H1 (cell line): ENCODE results near the gene BICDL1. TPM values are rescaled to one million over a fixed set of nuclear protein-coding genes. Genes with fewer than 3 reads are reported as not detected.
A peak's percentile ranks its signal among the peaks of the same experiment; 100 is the strongest.

Source experiments
- CTCF ChIA-PET: fragments of 300-600 bp; sonication (Branson Sonifier 250); formaldehyde crosslinking; loops from one replicate; lab custom pipeline; 2021; ENCODE audit not compliant: partially characterized antibody; lab: Charles Lee
- POLR2A ChIA-PET: fragments of 300-600 bp; sonication (Branson Sonifier 250); formaldehyde crosslinking; loops from one replicate; lab custom pipeline; 2021; ENCODE audit warnings: inconsistent platforms; ENCODE audit not compliant: partially characterized antibody; lab: Charles Lee
- DNase-seq, 2 experiments: peaks; one replicate each; pipeline versions ENCODE4 v3.0.0 to v3.0.0-alpha.2; 2010 to 2022; ENCODE audit warnings: low spot score in 2 of 2, low read depth in 1 of 2, mixed read lengths in 1 of 2
- FAIRE-seq: peaks from 2 replicates; lab custom pipeline; 2011; peaks lifted over from hg19 to GRCh38; lab: Jason Lieb, UNC
- H2AFZ ChIP-seq: 2 replicates; pipeline ENCODE4 v1.8.1; 2012; ENCODE audit warnings: low read length, inconsistent platforms
- H2AK5ac ChIP-seq: 2 replicates; pipeline ENCODE4 v1.6.1; 2013; ENCODE audit warnings: low read depth, low read length
- H2BK120ac ChIP-seq: replicated peaks from 2 replicates; pipeline ENCODE3; 2013; ENCODE audit warnings: low read depth, low read length, inconsistent platforms
- H2BK12ac ChIP-seq: 2 replicates; pipeline ENCODE4 v1.6.1; 2013; ENCODE audit warnings: low read depth, low read length
- H2BK15ac ChIP-seq: 2 replicates; pipeline ENCODE4 v1.6.1; 2013; ENCODE audit warnings: low read length
- H2BK20ac ChIP-seq: 2 replicates; pipeline ENCODE4 v1.6.1; 2013; ENCODE audit warnings: low read length
- H2BK5ac ChIP-seq: 2 replicates; pipeline ENCODE4 v1.6.1; 2013; ENCODE audit warnings: low read depth, low read length
- H3K14ac ChIP-seq: 2 replicates; pipeline ENCODE4 v1.6.1; 2013; ENCODE audit warnings: inconsistent platforms; ENCODE audit not compliant: insufficient read length
- H3K18ac ChIP-seq: 2 replicates; pipeline ENCODE4 v1.6.1; 2013; ENCODE audit warnings: low read length; ENCODE audit errors: extremely low read depth
- H3K23ac ChIP-seq: 2 replicates; pipeline ENCODE4 v1.6.1; 2013; ENCODE audit warnings: inconsistent platforms; ENCODE audit not compliant: insufficient read length
- H3K23me2 ChIP-seq: 2 replicates; pipeline ENCODE4 v1.6.1; 2013; ENCODE audit warnings: low read depth, low read length
- H3K27ac ChIP-seq: 2 replicates; pipeline ENCODE4 v1.6.1; 2011; ENCODE audit warnings: low read depth, low read length, inconsistent platforms
- H3K27me3 ChIP-seq, 4 experiments: replicated peaks in 1 of 4; 1 replicate in 1 of 4; 2 replicates in 3 of 4; pipeline versions ENCODE4 v1.6.1 to v1.8.1; 2011 to 2013; ENCODE audit warnings: low read length in 3 of 4, mild to moderate bottlenecking in 3 of 4, inconsistent platforms in 2 of 4, mixed read lengths in 2 of 4, moderate library complexity in 1 of 4; ENCODE audit not compliant: control insufficient read depth in 3 of 4, insufficient read depth in 3 of 4; ENCODE audit errors: extremely low read depth in 1 of 4
- H3K36me3 ChIP-seq, 4 experiments: 2 replicates each; pipeline versions ENCODE4 v1.6.1 to v1.8.1; 2011 to 2013; ENCODE audit warnings: mild to moderate bottlenecking in 4 of 4, low read length in 3 of 4, moderate library complexity in 2 of 4, control low read depth in 1 of 4, inconsistent platforms in 1 of 4; ENCODE audit not compliant: insufficient read depth in 4 of 4, control insufficient read depth in 2 of 4
- H3K4ac ChIP-seq: replicated peaks from 2 replicates; pipeline ENCODE3; 2013; ENCODE audit warnings: low read length, low read depth, mixed read lengths, inconsistent platforms; ENCODE audit not compliant: insufficient read length
- H3K4me1 ChIP-seq, 4 experiments: replicated peaks in 1 of 4; 1 replicate in 1 of 4; 2 replicates in 3 of 4; pipeline versions ENCODE4 v1.6.1 to v1.8.1; 2011 to 2013; ENCODE audit warnings: low read length in 3 of 4, inconsistent platforms in 2 of 4, mixed read lengths in 1 of 4; ENCODE audit not compliant: insufficient read depth in 4 of 4, control insufficient read depth in 3 of 4
- H3K4me2 ChIP-seq, 2 experiments: 2 replicates each; pipeline versions ENCODE4 v1.6.1 to v1.8.1; 2011 to 2013; ENCODE audit warnings: low read depth in 2 of 2, low read length in 2 of 2, control low read depth in 1 of 2, inconsistent platforms in 1 of 2, mild to moderate bottlenecking in 1 of 2; ENCODE audit not compliant: insufficient read depth in 1 of 2
- H3K4me3 ChIP-seq, 4 experiments: fragments of 200-600, 300-600 bp in 1 of 4; sonication (generic), shearing (Covaris generic), sonication (Bioruptor Twin) in 1 of 4; 2 replicates each; pipeline versions ENCODE4 v1.5.1 to v1.8.1; 2011 to 2016; ENCODE audit warnings: low read length in 4 of 4, low read depth in 3 of 4, control low read depth in 2 of 4, inconsistent platforms in 2 of 4, mild to moderate bottlenecking in 2 of 4, mixed read lengths in 1 of 4, moderate library complexity in 1 of 4; ENCODE audit not compliant: insufficient read depth in 2 of 4; ENCODE audit errors: extremely low read depth in 1 of 4
- H3K56ac ChIP-seq: replicated peaks from 2 replicates; pipeline ENCODE3; 2013; ENCODE audit warnings: low read depth, mild to moderate bottlenecking, mixed read lengths, low read length, inconsistent platforms; ENCODE audit not compliant: insufficient read length
- H3K79me1 ChIP-seq: 2 replicates; pipeline ENCODE4 v1.6.1; 2013; ENCODE audit warnings: low read depth, low read length, control low read depth
- H3K79me2 ChIP-seq, 2 experiments: 2 replicates each; pipeline versions ENCODE4 v1.6.1 to v1.8.1; 2012 to 2013; ENCODE audit warnings: low read length in 2 of 2, mild to moderate bottlenecking in 2 of 2, inconsistent platforms in 1 of 2; ENCODE audit not compliant: insufficient read depth in 2 of 2, control insufficient read depth in 1 of 2
- H3K9ac ChIP-seq, 4 experiments: replicated peaks in 1 of 4; 1 replicate in 1 of 4; 2 replicates in 3 of 4; pipeline versions ENCODE4 v1.6.1 to v1.8.1; 2011 to 2013; ENCODE audit warnings: low read depth in 3 of 4, low read length in 3 of 4, control low read depth in 2 of 4, mild to moderate bottlenecking in 2 of 4, moderate library complexity in 2 of 4, inconsistent platforms in 1 of 4; ENCODE audit errors: extremely low read depth in 1 of 4
- H3K9me3 ChIP-seq, 2 experiments: 2 replicates each; pipeline versions ENCODE4 v1.6.1 to v1.8.1; 2012 to 2013; ENCODE audit warnings: mild to moderate bottlenecking in 2 of 2, moderate library complexity in 2 of 2, control low read depth in 1 of 2, inconsistent platforms in 1 of 2, low read depth in 1 of 2, low read length in 1 of 2, mixed read lengths in 1 of 2; ENCODE audit not compliant: insufficient read depth in 2 of 2
- H4K20me1 ChIP-seq, 2 experiments: replicated peaks in 1 of 2; 2 replicates each; pipeline versions ENCODE3 to v1.8.1; 2011 to 2013; ENCODE audit warnings: inconsistent platforms in 2 of 2, low read length in 2 of 2, mild to moderate bottlenecking in 1 of 2; ENCODE audit not compliant: insufficient read depth in 2 of 2, control insufficient read depth in 1 of 2
- H4K5ac ChIP-seq: 2 replicates; pipeline ENCODE4 v1.6.1; 2013; ENCODE audit warnings: low read length, low read depth, mixed read lengths, inconsistent platforms; ENCODE audit not compliant: insufficient read length
- H4K8ac ChIP-seq: 2 replicates; pipeline ENCODE4 v1.8.0; 2013; ENCODE audit warnings: mild to moderate bottlenecking, moderate library complexity, low read length, inconsistent platforms; ENCODE audit not compliant: insufficient read depth; ENCODE audit errors: extremely low read depth
- H4K91ac ChIP-seq: replicated peaks from 2 replicates; pipeline ENCODE3; 2013; ENCODE audit warnings: low read length, mixed read lengths, inconsistent platforms; ENCODE audit not compliant: insufficient read length
- ASH2L ChIP-seq: fragments of 200-600, 300-600 bp; sonication (generic); IDR thresholded peaks from one replicate; pipeline ENCODE4 v1.7.1; 2017; ENCODE audit warnings: low read length
- ATF3 ChIP-seq: IDR thresholded peaks from 2 replicates; pipeline ENCODE4 v1.6.1; 2011; ENCODE audit warnings: low read depth, mild to moderate bottlenecking, low read length; ENCODE audit not compliant: insufficient read depth
- E2F6 ChIP-seq: IDR thresholded peaks from 2 replicates; pipeline ENCODE4 v1.6.1; 2012; ENCODE audit warnings: inconsistent platforms
- JUND ChIP-seq: IDR thresholded peaks from 2 replicates; pipeline ENCODE4 v1.6.1; 2011; ENCODE audit warnings: mild to moderate bottlenecking, improper control_type of control experiment, low read length
- NRF1 ChIP-seq: IDR thresholded peaks from 2 replicates; pipeline ENCODE4 v1.6.1; 2011; ENCODE audit warnings: mild to moderate bottlenecking, low read depth, low read length, improper control_type of control experiment
- PHF8 ChIP-seq: fragments of 200-600 bp; sonication (generic); conservative IDR thresholded peaks from 2 replicates; pipeline ENCODE4 v1.7.1; 2012; ENCODE audit warnings: low read depth, mild to moderate bottlenecking, inconsistent platforms, low read length, moderate library complexity
- RBBP5 ChIP-seq: IDR thresholded peaks from 2 replicates; pipeline ENCODE4 v1.7.1; 2012; ENCODE audit warnings: low read depth, mild to moderate bottlenecking, inconsistent platforms, low read length, moderate library complexity, borderline replicate concordance
- SRF ChIP-seq: IDR thresholded peaks from 2 replicates; pipeline ENCODE4 v1.6.1; 2011; ENCODE audit warnings: mild to moderate bottlenecking, low read depth, low read length, moderate library complexity
- TAF1 ChIP-seq: IDR thresholded peaks from 2 replicates; pipeline ENCODE4 v1.6.1; 2011; ENCODE audit warnings: mild to moderate bottlenecking, low read depth, low read length
- WGBS, 2 experiments: shearing (Covaris generic) in 1 of 2; methylation state at CpG; one replicate each; pipeline versions ENCODE4 v1.1.6 to v1.1.7; 2013 to 2015; ENCODE audit warnings: low lambda C conversion rate in 2 of 2, mixed read lengths in 2 of 2, inconsistent platforms in 1 of 2, low coverage in 1 of 2, missing lambda C conversion rate in 1 of 2; ENCODE audit not compliant: insufficient replicate concordance in 2 of 2, insufficient coverage in 1 of 2, insufficient read length in 1 of 2; ENCODE audit errors: extremely low coverage in 1 of 2, missing lambda C conversion rate in 1 of 2; 5-methylcytosine and 5-hydroxymethylcytosine counted together
- polyA plus RNA-seq, 7 experiments: library from polyadenylated mRNA; depleted of rRNA in 3 of 7; stranded (reverse) in 5 of 7; unstranded in 2 of 7; fragments of >200 nt in 5 of 7; fragments of 200-250 nt in 2 of 7; gene quantifications; 1 replicate in 5 of 7; 2 replicates in 1 of 7; 4 replicates in 1 of 7; pipeline versions ENCODE4 v1.2.1 to v1.2.3, GENCODE V29; 2011 to 2013; ENCODE audit warnings: missing spikeins in 2 of 7, mixed read lengths in 2 of 7
- total RNA-seq: library from RNA; stranded (reverse); fragmentation: NEBNext Ultra II Directional; extraction: Animal tissue kit (Norgen Biotek cat#: 25700); gene quantifications from 2 replicates; pipeline ENCODE4 v1.2.1, GENCODE V29; 2021

BICDL1 gene
- total and polyA plus RNA-seq, 2 of the 8 experiments (the other 6 are each of a cell fraction or from before 2014, with no cell fraction given) = 17.2 to 25.9 TPM

- FAIRE-seq = no peak
- Histone ChIP-seq H3K4me1 (peaks cover 5 to 14% (median 9%) of the 10 kb centered on the region in 4 experiments; a peak in 6 of 7 replicates), H2AFZ (no peak overlapping the region), H2AK5ac (no peak overlapping the region), H3K18ac (peak overlapping the region; percentile 93), H3K4me2 (peak overlapping the region; percentile 75 to 90), H3K27me3 (no peaks in the 10 kb centered on the region), H4K91ac (no peak overlapping the region), H3K36me3 (peaks cover 0 to 4% (median 2%) of the 10 kb centered on the region in 4 experiments; a peak in 2 of 8 replicates), H3K79me1 (peaks cover 21% of the 10 kb centered on the region), H2BK15ac (no peak overlapping the region; the same call in 1 of the 2 replicates), H3K9me3 (no peaks in the 10 kb centered on the region), H4K8ac (peak overlapping the region; percentile 25), H3K27ac (no peak overlapping the region; the same call in 1 of the 2 replicates), H2BK12ac (0 out of 2 replicates have a peak overlapping the region, but pooled peaks have one; percentile 39), H4K5ac (peak overlapping the region; percentile 96), H3K23ac (no peak overlapping the region), H3K79me2 (peaks cover 0 to 45% of the 10 kb centered on the region in 2 experiments; a peak in 3 of 4 replicates), H4K20me1 (peaks cover 3 to 6% of the 10 kb centered on the region in 2 experiments), H3K4me3 (peak overlapping the region; percentile 63 to 93 (median 89)), H2BK5ac (peak overlapping the region; percentile 90; the same call in 1 of the 2 replicates), H3K9ac (peak overlapping the region; percentile 61 to 77 (median 70)), H3K56ac (peak overlapping the region; percentile 60), H3K23me2 (peaks cover 9% of the 10 kb centered on the region), H3K14ac (no peak overlapping the region), H2BK20ac (no peak overlapping the region), H2BK120ac (peak overlapping the region; percentile 48), H3K4ac (peak overlapping the region; percentile 59)
- ChIA-PET CTCF (interaction anchor here (1.0 to 3.6 kb wide), 7 partner anchors 9 to 148 kb away, joined by 3 to 12 read pairs (median 4); partner anchors contain the start of gene PXN), POLR2A (interaction anchor here (0.6 to 16.6 kb wide), 24 partner anchors 8 to 1966 kb away, joined by 3 to 266 read pairs (median 4); partner anchors contain the start of genes BICDL1, GCN1, RNU4-1 and RNU4-2)
- 1% methylated on average over 53 of the region's 91 CpGs; no CpG with 5 or more reads in 1 of the 2 experiments for WGBS, 2 experiments
- peak; percentile 85 to 99 for DNase-seq
- TF ChIP-seq NRF1 (peak; percentile 100), E2F6 (peak; percentile 72; the same call in 1 of the 2 replicates), RBBP5 (peak; percentile 70), TAF1 (peak; percentile 17; the same call in 1 of the 2 replicates), PHF8 (peak; percentile 69), SRF (no peak), ATF3 (peak; percentile 11; the same call in 1 of the 2 replicates), ASH2L (peak; percentile 73), JUND (peak; percentile 13; the same call in 1 of the 2 replicates)
Observed at GRCh38 chr12:120116792-120117651, 128.0 kb downstream of the BICDL1 start.
